ENCODE results near the gene SERPINB7.
A peak's percentile ranks its signal among the peaks of the same experiment; 100 is the strongest.

SERPINB7 gene

DNA sequence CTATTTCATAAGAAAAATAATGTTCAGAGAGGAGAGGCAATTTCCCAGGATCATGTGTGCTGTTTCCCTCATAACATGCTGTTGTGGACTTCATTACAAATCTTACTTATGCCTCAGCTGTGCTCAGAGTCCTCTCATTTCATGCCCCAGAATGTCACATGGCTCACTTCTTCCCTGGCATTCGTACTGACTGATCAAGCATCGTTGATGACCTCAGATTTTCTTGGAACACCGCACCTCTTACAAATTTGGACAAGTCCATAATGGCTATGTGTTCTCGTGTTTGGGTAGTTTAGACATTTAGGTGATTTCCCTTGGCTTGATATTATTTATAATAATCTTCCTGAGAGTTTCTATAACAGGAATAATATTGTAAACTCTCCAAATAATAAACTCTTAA is 32.9 kb downstream of the SERPINB7 start:
- TF ChIP-seq, protein P1, sequence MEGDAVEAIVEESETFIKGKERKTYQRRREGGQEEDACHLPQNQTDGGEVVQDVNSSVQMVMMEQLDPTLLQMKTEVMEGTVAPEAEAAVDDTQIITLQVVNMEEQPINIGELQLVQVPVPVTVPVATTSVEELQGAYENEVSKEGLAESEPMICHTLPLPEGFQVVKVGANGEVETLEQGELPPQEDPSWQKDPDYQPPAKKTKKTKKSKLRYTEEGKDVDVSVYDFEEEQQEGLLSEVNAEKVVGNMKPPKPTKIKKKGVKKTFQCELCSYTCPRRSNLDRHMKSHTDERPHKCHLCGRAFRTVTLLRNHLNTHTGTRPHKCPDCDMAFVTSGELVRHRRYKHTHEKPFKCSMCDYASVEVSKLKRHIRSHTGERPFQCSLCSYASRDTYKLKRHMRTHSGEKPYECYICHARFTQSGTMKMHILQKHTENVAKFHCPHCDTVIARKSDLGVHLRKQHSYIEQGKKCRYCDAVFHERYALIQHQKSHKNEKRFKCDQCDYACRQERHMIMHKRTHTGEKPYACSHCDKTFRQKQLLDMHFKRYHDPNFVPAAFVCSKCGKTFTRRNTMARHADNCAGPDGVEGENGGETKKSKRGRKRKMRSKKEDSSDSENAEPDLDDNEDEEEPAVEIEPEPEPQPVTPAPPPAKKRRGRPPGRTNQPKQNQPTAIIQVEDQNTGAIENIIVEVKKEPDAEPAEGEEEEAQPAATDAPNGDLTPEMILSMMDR (IDR thresholded peaks at IDR 0.05; ENCODE audit: low read length, missing control alignments), result no peak
- DNase-seq (ENCODE audit: low read depth), result no peak
- H3K4me3 ChIP-seq (replicated peaks; ENCODE audit: low read depth, low read length), result no peak overlapping the region

DNA sequence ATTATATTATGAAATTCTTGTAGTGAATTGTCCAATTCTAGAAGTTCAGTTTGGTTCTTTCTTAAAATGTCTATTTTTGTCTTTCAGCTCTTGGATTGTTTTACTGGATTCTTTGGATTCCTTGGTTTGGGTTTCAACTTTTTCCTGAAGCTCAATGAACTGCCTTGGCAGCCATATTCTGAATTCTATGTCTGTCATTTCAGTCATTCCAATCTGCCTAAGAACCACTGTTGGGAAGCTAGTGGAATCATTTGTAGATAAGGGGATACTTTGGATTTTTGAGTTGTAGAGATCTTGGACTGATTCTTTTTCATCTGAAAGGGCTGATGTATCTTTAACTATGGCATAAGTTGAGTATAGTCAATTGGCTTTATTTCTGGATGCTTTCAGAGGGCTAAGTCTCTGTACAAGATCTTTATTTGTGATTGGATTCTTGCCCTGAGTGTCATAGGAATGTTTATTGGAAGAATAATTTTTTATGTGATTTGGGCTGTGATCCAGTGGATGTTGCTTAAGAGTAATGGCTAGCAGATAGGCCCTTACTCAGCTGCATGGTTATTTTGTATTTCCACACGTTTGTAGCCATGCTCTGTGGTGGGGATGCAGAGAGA is 42.3 kb downstream of the SERPINB7 start:
- peak; percentile 43 for DNase-seq (ENCODE audit: low read depth)
- TF ChIP-seq, protein P1 (IDR thresholded peaks at IDR 0.05; ENCODE audit: low read length, missing control alignments), result no peak
- H3K4me3 ChIP-seq (replicated peaks; ENCODE audit: low read depth, low read length), result no peak overlapping the region

DNA sequence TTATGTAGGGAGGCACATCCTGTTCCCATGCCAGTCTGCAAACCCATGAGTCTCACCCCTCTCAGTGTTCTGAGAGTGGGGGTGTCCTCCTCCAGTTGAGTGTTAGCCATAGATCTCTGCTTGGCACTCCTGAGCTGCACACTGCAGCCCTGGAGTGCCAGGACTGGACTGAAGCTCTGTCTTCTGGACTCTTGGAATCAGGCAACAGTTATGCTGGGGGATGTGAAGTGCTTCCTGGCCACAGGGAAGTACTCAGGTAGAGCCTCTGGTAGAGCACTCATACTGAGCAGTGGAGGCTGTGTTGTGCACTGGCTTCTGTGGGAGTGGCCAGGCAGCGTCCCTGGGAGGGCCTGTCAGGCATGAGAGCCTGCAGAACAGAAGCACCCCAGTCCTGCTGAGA is 43.0 kb downstream of the SERPINB7 start:
- H3K4me3 ChIP-seq (replicated peaks; ENCODE audit: low read depth, low read length), result no peak overlapping the region
- no peak for DNase-seq (ENCODE audit: low read depth)
- TF ChIP-seq, protein P1 (IDR thresholded peaks at IDR 0.05; ENCODE audit: low read length, missing control alignments), result no peak

DNA sequence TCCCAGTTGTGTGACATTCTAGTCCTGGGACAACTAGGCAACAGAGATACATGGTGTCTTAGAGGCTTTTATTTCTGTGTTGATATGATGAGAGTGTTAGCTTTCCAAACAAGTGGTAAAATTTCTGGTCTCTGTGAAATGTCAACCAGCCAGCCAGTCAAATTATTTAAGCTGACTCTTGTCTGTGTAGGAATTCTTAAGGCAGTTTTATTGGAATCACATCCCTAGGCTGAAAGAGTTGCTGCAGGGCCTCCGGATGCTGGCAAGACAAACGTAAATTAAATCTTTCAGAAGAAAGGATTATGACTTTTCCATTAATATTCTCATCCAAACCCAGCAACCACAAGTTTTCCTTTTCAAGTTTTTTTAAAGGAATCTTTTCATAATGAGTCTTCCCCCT is 44.6 kb downstream of the SERPINB7 start:
- H3K4me3 ChIP-seq (replicated peaks; ENCODE audit: low read depth, low read length), result no peak overlapping the region
- TF ChIP-seq, protein P1 (IDR thresholded peaks at IDR 0.05; ENCODE audit: low read length, missing control alignments), result no peak
- DNase-seq (ENCODE audit: low read depth), result no peak

DNA sequence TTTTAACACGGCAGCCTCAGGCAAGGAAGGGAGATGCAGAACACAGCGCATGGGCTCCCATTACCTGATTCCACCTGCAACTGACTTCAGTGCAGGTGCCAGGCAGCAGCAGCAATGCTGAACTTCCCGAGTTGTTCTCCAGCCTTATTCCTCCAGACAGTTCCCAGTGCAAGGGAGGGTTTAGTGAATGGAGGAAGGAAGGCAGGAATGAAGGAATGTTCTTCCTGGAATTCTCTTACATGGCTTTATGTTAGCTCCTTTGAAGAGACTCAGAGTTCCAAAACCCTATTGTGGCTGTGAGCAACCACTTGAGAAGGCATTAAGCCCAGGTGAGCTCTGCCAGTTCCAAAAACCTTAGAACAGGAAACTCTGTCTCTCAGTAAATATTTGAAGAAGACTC is 45.5 kb downstream of the SERPINB7 start:
- no peak for DNase-seq (ENCODE audit: low read depth)
- H3K4me3 ChIP-seq (replicated peaks; ENCODE audit: low read depth, low read length), result no peak overlapping the region
- TF ChIP-seq, protein P1 (IDR thresholded peaks at IDR 0.05; ENCODE audit: low read length, missing control alignments), result no peak

DNA sequence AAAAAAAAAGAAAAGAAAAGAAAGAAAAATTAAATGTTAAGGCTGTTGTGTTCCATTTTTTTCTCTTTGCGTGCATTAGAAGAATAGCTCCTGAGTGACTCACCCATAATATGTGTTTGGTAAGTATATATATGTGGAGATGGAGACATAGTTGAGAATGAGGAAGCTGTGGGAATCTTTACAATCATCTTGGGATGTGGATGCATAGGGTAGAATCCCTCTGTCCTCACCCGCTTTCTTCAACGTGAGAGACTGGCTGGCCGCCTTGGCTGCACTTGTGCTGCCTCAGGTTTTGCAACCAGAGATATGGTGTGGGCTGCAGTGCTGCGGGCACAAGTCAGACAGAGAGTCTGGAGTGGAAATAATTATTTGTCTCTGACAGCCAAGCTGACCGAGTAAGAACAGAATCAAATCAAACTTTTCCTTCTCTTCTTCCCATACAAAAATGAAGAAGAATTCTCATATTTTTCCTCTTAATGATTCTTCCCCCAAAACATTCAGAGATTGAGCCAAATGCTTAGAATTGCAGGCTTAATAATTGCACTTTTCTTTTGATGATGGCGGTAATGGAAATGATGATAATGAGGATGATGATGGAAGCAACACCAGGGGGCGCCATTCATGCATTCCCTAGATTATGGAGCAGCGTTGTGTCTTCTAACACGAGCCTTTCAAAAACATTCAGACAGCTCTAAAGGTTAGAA is 48.5 kb downstream of the SERPINB7 start:
- peak; percentile 51 for DNase-seq (ENCODE audit: low read depth)
- TF ChIP-seq, protein P1 (IDR thresholded peaks at IDR 0.05; ENCODE audit: low read length, missing control alignments), result peak; percentile 49
- H3K4me3 ChIP-seq (replicated peaks; ENCODE audit: low read depth, low read length), result no peak overlapping the region

DNA sequence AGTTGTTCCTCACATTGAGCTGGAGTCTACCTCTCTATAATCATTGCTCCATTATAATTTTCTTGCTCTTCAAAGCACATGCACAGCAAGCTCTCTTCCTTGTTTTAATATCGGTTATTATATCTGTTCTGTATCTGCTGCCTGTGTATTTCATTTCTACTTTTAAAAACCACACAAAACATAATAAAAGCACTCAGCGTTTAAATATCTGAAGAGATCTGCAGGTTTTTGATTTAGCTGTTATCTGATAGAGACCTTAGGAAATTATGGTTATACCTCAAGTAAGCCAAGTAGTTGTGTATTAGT is 49.0 kb downstream of the SERPINB7 start:
- TF ChIP-seq, protein P1 (IDR thresholded peaks at IDR 0.05; ENCODE audit: low read length, missing control alignments), result no peak
- no peak for DNase-seq (ENCODE audit: low read depth)
- no peak overlapping the region for H3K4me3 ChIP-seq (replicated peaks; ENCODE audit: low read depth, low read length)
